Measurements from ENCODE around the gene MPHOSPH6.

GRCh38 chr16:82184213-82184612 lies 14.2 kb upstream of the MPHOSPH6 start:
- TF ChIP-seq CTCF (IDR thresholded peaks at IDR 0.05; ENCODE audit: low read depth, low read length, poor library complexity, severe bottlenecking) (no peak), EZH2phosphoT487 (IDR thresholded peaks at IDR 0.05; ENCODE audit: borderline replicate concordance, low read length) (no peak)
